DOHH2 (cell line): ENCODE results near the gene HDAC4.

Experiments
- EZH2phosphoT487 ChIP-seq: fragments of 200-600 bp; sonication (generic); IDR thresholded peaks from 2 replicates; pipeline ENCODE4 v1.6.1; 2017; ENCODE audit warnings: borderline replicate concordance, mild to moderate bottlenecking, antibody characterized with exemption, low read length, moderate library complexity, mixed read lengths
- TF ChIP-seq, protein P1 (sequence below): fragments of 200-600 bp; sonication (generic); IDR thresholded peaks from one replicate; pipeline ENCODE4 v1.5.1; 2014; ENCODE audit warnings: antibody characterized with exemption, mild to moderate bottlenecking, low read depth, low read length; ENCODE audit not compliant: poor library complexity, severe bottlenecking

GRCh38 chr2:239145106-239145505 is 255.7 kb downstream of the HDAC4 start:
- TF ChIP-seq, protein P1, sequence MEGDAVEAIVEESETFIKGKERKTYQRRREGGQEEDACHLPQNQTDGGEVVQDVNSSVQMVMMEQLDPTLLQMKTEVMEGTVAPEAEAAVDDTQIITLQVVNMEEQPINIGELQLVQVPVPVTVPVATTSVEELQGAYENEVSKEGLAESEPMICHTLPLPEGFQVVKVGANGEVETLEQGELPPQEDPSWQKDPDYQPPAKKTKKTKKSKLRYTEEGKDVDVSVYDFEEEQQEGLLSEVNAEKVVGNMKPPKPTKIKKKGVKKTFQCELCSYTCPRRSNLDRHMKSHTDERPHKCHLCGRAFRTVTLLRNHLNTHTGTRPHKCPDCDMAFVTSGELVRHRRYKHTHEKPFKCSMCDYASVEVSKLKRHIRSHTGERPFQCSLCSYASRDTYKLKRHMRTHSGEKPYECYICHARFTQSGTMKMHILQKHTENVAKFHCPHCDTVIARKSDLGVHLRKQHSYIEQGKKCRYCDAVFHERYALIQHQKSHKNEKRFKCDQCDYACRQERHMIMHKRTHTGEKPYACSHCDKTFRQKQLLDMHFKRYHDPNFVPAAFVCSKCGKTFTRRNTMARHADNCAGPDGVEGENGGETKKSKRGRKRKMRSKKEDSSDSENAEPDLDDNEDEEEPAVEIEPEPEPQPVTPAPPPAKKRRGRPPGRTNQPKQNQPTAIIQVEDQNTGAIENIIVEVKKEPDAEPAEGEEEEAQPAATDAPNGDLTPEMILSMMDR: no peak
- no peak for TF ChIP-seq EZH2phosphoT487
